RWPE2 (cell line): ENCODE data around the gene MRPS23.

Experiments used
- ATAC-seq: fragments of 200-7000 bp; cut with Tn5 transposase; 3 replicates; pipeline ENCODE4 v1.9.1; 2021; ENCODE audit warnings: low read depth
- DNase-seq: peaks from one replicate; pipeline ENCODE4 v3.0.0-alpha.2; 2020; ENCODE audit warnings: low spot score
- H3K27ac ChIP-seq: fragments of 450-650 bp; 2 replicates; pipeline ENCODE4 v1.5.1; 2017; ENCODE audit warnings: mild to moderate bottlenecking; ENCODE audit not compliant: poor library complexity, severe bottlenecking
- H3K27me3 ChIP-seq: fragments of 250-450 bp; sonication (Bioruptor Pico); 2 replicates; pipeline ENCODE4 v1.5.1; 2021; ENCODE audit warnings: mild to moderate bottlenecking, moderate library complexity; ENCODE audit not compliant: insufficient read depth, poor library complexity, severe bottlenecking
- H3K36me3 ChIP-seq: fragments of 250-450 bp; sonication (Bioruptor Pico); 2 replicates; pipeline ENCODE4 v1.5.1; 2020; ENCODE audit warnings: low read depth, mild to moderate bottlenecking, moderate library complexity
- H3K4me1 ChIP-seq: fragments of 250-450 bp; sonication (Bioruptor Pico); 2 replicates; pipeline ENCODE4 v1.5.1; 2021; ENCODE audit warnings: mild to moderate bottlenecking, moderate library complexity; ENCODE audit not compliant: insufficient read depth, poor library complexity, severe bottlenecking
- H3K4me3 ChIP-seq: fragments of 250-450 bp; sonication (Bioruptor Pico); 2 replicates; pipeline ENCODE4 v1.5.1; 2021; ENCODE audit warnings: mild to moderate bottlenecking, moderate library complexity; ENCODE audit not compliant: severe bottlenecking
- H3K9me3 ChIP-seq: fragments of 250-450 bp; sonication (Bioruptor Pico); 2 replicates; pipeline ENCODE4 v1.5.1; 2021; ENCODE audit warnings: mild to moderate bottlenecking, moderate library complexity; ENCODE audit not compliant: severe bottlenecking
- TF ChIP-seq, protein P1 (sequence below): fragments of 450-650 bp; IDR thresholded peaks from one replicate; pipeline ENCODE4 v1.5.1; 2017; ENCODE audit warnings: mild to moderate bottlenecking, moderate library complexity; ENCODE audit not compliant: poor library complexity, severe bottlenecking

MRPS23 gene

GRCh38 chr17:57889892-57890856, 40.3 kb upstream of the MRPS23 start:
- Histone ChIP-seq H3K27ac (peak overlapping the region; percentile 86), H3K4me3 (no peak overlapping the region), H3K9me3 (no peaks in the 10 kb centered on the region), H3K27me3 (no peaks in the 10 kb centered on the region), H3K36me3 (no peaks in the 10 kb centered on the region; the same call in none of the 2 replicates), H3K4me1 (peaks cover 36% of the 10 kb centered on the region)
- TF ChIP-seq, protein P1, sequence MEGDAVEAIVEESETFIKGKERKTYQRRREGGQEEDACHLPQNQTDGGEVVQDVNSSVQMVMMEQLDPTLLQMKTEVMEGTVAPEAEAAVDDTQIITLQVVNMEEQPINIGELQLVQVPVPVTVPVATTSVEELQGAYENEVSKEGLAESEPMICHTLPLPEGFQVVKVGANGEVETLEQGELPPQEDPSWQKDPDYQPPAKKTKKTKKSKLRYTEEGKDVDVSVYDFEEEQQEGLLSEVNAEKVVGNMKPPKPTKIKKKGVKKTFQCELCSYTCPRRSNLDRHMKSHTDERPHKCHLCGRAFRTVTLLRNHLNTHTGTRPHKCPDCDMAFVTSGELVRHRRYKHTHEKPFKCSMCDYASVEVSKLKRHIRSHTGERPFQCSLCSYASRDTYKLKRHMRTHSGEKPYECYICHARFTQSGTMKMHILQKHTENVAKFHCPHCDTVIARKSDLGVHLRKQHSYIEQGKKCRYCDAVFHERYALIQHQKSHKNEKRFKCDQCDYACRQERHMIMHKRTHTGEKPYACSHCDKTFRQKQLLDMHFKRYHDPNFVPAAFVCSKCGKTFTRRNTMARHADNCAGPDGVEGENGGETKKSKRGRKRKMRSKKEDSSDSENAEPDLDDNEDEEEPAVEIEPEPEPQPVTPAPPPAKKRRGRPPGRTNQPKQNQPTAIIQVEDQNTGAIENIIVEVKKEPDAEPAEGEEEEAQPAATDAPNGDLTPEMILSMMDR, result peak; percentile 5
- DNase-seq (peak; percentile 93), ATAC-seq (peak; percentile 80)

- Histone ChIP-seq H3K27ac (peak overlapping the region; percentile 86), H3K4me3 (no peak overlapping the region), H3K27me3 (no peaks in the 10 kb centered on the region), H3K9me3 (no peaks in the 10 kb centered on the region), H3K36me3 (peaks cover 6% of the 10 kb centered on the region), H3K4me1 (peaks cover 36% of the 10 kb centered on the region)
- ATAC-seq, result no peak
- TF ChIP-seq, protein P1, result no peak
- DNase-seq, result no peak
Measured at GRCh38 chr17:57889252-57889651, 39.4 kb upstream of the MRPS23 start.

DNA sequence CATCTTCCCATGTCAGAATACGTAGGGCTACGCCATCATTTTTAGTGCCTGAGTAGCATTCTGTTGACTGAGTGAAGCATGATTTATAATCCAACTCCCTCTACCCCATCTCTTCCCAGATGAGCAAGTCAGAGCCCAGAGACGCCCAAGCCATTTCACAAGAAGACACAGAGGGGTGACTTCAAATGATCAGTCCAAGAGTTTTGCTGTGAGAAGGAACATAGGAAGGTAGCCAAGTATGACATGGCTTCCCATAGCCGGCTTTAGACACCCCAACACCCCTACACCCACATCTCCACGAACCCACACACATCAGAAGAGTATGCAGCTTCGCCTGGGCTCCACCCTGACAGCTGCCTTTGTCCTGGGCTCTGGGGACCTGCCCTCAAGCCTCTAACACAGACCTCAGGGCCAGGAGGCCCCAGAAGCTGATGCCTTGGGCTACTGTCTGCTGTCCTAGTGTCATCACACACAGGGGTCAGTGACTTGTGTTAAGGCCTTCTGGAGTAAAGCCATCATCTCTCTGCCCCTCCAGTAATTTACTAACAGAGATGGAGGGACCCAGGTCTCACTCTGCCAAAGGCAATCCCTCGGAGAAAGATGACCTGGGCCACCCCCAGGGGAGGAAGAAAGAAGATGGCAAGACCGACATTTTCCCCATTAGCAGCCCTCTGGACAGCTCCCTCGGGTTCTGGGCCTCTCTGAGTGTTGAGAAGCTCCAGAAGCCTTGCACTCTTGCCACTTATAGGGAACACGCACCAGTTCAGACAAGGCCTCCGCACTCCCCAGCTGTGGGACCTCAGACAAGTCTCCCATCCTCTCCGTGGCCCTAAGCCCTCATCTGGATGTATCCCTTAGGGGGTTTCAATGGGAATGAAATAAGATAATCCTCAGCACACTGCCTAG, 38.7 kb upstream of the MRPS23 start:
- no peak for ATAC-seq
- Histone ChIP-seq H3K4me3 (no peak overlapping the region), H3K9me3 (no peaks in the 10 kb centered on the region), H3K27me3 (no peaks in the 10 kb centered on the region), H3K36me3 (peaks cover 6% of the 10 kb centered on the region), H3K27ac (peak overlapping the region; percentile 86), H3K4me1 (peaks cover 35% of the 10 kb centered on the region)
- DNase-seq, result no peak
- TF ChIP-seq, protein P1, result no peak

- DNase-seq, result no peak
- peaks cover 21% of the 10 kb centered on the region for H3K4me1 ChIP-seq
- H3K36me3 ChIP-seq, result peaks cover 12% of the 10 kb centered on the region
- TF ChIP-seq, protein P1, result no peak
- H3K9me3 ChIP-seq, result peaks cover 2% of the 10 kb centered on the region
- no peaks in the 10 kb centered on the region for H3K27me3 ChIP-seq
- no peak overlapping the region for H3K4me3 ChIP-seq
- H3K27ac ChIP-seq, result no peak overlapping the region
- no peak for ATAC-seq
Measured at GRCh38 chr17:57887161-57887560, 37.3 kb upstream of the MRPS23 start.
